Liver (tissue), 3 donors: ENCODE measurements around the gene ARMH1.

Experiments
- CTCF ChIP-seq: fragments of 150-350 bp; IDR thresholded peaks from 2 replicates; pipeline ENCODE4 v1.5.1; 2017; ENCODE audit warnings: improper control_type of control experiment, low read depth, low read length; ENCODE audit not compliant: missing input control
- GABPA ChIP-seq, 2 donors: IDR thresholded peaks in 1 of 2; conservative IDR thresholded peaks in 1 of 2; 2 replicates each; pipeline ENCODE4 v1.6.1; 2016; ENCODE audit warnings: antibody characterized with exemption in 2 of 2, mild to moderate bottlenecking in 1 of 2, moderate library complexity in 1 of 2
- RAD21 ChIP-seq, 2 donors: IDR thresholded peaks; 2 replicates each; pipeline ENCODE4 v1.6.1; 2016; ENCODE audit warnings: antibody characterized with exemption in 2 of 2, mild to moderate bottlenecking in 2 of 2
- TAF1 ChIP-seq: conservative IDR thresholded peaks from 2 replicates; pipeline ENCODE4 v1.6.1; 2016; ENCODE audit warnings: antibody characterized with exemption, mild to moderate bottlenecking
- YY1 ChIP-seq: IDR thresholded peaks from 2 replicates; pipeline ENCODE4 v1.6.1; 2016; ENCODE audit warnings: antibody characterized with exemption, mild to moderate bottlenecking
- donor health status: healthy.
- donor health status: healthy.

GRCh38 chr1:44635439-44635838, 39.1 kb upstream of the ARMH1 start:
- no peak for TF ChIP-seq CTCF
- no peak for TF ChIP-seq RAD21 (IDR thresholded peaks at IDR 0.05)
- TF ChIP-seq YY1: no peak
- TF ChIP-seq GABPA (IDR thresholded peaks at IDR 0.05 in 1 of 2, conservative IDR thresholded peaks at IDR 0.05 in 1 of 2): no peak
- TF ChIP-seq TAF1: no peak
